AG04450 (cell line): ENCODE results near the gene GRIA4. TPM values are rescaled to one million over a fixed set of nuclear protein-coding genes. Genes with fewer than 3 reads are reported as not detected.
"Not testable (repeated sequence)": the region's sequence is repeated elsewhere in the genome, so short reads cannot be mapped to it uniquely, and the experiment has no call there.

Experiments
- CTCF ChIA-PET: fragments of 300-600, 350-600 bp; formaldehyde crosslinking; extraction: SDS; loops from one replicate; lab custom pipeline; 2022; ENCODE audit warnings: antibody characterized with exemption, inconsistent platforms; lab: Charles Lee
- POLR2A ChIA-PET: fragments of 350-600 bp; formaldehyde crosslinking; extraction: SDS; loops from one replicate; lab custom pipeline; 2021; ENCODE audit warnings: antibody characterized with exemption, inconsistent platforms; lab: Yijun Ruan, JAX
- DNase-seq: peaks from one replicate; pipeline ENCODE4 v3.0.0-alpha.2; 2011; ENCODE audit warnings: low read depth, low spot score
- H3K27ac ChIP-seq: one replicate; pipeline ENCODE4 v1.5.1; 2012; ENCODE audit warnings: low read depth, low read length, control low read depth
- H3K27me3 ChIP-seq: one replicate; pipeline ENCODE4 v1.6.0; 2012; ENCODE audit warnings: low read length; ENCODE audit not compliant: control insufficient read depth, insufficient read depth
- H3K4me3 ChIP-seq: 2 replicates; pipeline ENCODE4 v1.5.1; 2011; ENCODE audit warnings: mild to moderate bottlenecking, low read depth, low read length, control low read depth
- H3K9me3 ChIP-seq: 2 replicates; pipeline ENCODE4 v1.5.1; 2012; ENCODE audit warnings: low read length; ENCODE audit not compliant: control insufficient read depth, insufficient read depth
- polyA plus RNA-seq: library from polyadenylated mRNA; depleted of rRNA; stranded (reverse); fragments of >200 nt; gene quantifications from 2 replicates; pipeline ENCODE4 v1.2.3, GENCODE V29; 2011
- TF ChIP-seq, protein P1 (sequence below): IDR thresholded peaks from 2 replicates; pipeline ENCODE4 v1.5.1; 2011; ENCODE audit warnings: low read depth, low read length, control low read depth, inconsistent platforms

GRIA4 gene
- polyA plus RNA-seq, 1 experiment = 0.64 TPM

DNA sequence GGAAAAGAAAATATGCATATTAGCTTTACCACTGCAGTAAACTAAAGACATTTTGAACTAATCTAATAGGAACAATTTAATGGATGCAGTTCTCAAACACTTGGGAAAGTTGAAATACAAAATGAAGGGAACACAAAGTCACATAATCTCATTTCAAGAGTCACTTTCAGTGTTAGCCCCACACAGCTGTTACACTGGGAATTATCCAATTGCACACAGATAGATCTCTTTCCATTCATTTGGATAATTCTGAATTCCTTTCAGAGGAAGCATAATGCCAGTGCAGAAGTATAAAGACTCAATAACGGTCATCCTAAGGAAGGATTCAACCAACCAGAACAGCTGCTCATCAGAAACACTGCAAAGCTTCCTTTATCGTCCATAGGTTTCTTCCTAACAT lies 173.3 kb downstream of the GRIA4 start:
- no peak for DNase-seq
- TF ChIP-seq, protein P1, sequence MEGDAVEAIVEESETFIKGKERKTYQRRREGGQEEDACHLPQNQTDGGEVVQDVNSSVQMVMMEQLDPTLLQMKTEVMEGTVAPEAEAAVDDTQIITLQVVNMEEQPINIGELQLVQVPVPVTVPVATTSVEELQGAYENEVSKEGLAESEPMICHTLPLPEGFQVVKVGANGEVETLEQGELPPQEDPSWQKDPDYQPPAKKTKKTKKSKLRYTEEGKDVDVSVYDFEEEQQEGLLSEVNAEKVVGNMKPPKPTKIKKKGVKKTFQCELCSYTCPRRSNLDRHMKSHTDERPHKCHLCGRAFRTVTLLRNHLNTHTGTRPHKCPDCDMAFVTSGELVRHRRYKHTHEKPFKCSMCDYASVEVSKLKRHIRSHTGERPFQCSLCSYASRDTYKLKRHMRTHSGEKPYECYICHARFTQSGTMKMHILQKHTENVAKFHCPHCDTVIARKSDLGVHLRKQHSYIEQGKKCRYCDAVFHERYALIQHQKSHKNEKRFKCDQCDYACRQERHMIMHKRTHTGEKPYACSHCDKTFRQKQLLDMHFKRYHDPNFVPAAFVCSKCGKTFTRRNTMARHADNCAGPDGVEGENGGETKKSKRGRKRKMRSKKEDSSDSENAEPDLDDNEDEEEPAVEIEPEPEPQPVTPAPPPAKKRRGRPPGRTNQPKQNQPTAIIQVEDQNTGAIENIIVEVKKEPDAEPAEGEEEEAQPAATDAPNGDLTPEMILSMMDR = no peak
- no peak overlapping the region for H3K4me3 ChIP-seq
- POLR2A ChIA-PET = no interaction called here
- CTCF ChIA-PET = no interaction called here
- H3K9me3 ChIP-seq = no peaks in the 10 kb centered on the region
- no peaks in the 10 kb centered on the region for H3K27me3 ChIP-seq
- no peak overlapping the region for H3K27ac ChIP-seq

DNA sequence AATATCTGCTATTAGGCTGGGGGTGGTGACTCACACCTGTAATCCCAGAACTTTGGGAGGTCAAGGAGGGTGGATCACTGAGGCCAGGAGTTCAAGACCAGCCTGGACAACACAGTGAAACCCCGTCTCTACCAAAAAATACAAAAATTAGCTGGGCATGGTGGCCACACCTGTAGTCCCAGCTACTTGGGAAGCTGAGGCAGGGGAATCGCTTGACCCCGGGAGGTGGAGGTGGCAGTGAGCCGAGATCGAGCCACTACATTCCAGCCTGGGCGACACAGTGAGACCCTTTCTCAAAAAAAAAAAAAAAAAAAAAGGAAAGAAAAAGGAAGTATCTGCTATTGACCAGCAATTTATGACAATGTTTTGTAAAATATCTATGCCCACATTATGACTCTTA lies 176.0 kb downstream of the GRIA4 start:
- CTCF ChIA-PET = not testable (repeated sequence)

DNA sequence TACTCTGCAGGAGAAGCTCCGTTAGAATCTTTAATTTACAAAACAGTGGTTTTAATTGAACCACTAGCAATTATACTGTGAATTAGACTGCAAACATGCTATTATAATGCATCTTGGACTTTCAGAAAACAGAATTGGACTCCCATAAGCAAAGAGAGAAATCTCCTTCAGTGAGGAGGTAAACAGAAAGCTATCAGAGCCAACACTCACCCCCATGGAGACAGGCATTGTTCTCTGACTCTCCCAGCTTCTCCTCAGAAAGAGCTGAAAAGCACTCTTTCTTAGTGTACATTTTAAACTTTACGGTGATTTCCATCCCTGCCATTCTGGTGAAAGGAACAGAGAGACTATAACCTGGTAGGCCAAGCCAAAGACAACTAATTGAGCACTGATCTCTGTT lies 176.9 kb downstream of the GRIA4 start:
- Histone ChIP-seq H3K27ac (no peak overlapping the region), H3K4me3 (no peak overlapping the region), H3K27me3 (no peaks in the 10 kb centered on the region), H3K9me3 (no peaks in the 10 kb centered on the region)
- TF ChIP-seq, protein P1 = no peak
- ChIA-PET CTCF (no interaction called here), POLR2A (no interaction called here)
- DNase-seq = no peak

More for the DNA sequence above, 176.0 kb downstream of the GRIA4 start:
- DNase-seq, H3K27ac ChIP-seq, H3K9me3 ChIP-seq, H3K4me3 ChIP-seq, POLR2A ChIA-PET, H3K27me3 ChIP-seq: not testable (repeated sequence)

DNA sequence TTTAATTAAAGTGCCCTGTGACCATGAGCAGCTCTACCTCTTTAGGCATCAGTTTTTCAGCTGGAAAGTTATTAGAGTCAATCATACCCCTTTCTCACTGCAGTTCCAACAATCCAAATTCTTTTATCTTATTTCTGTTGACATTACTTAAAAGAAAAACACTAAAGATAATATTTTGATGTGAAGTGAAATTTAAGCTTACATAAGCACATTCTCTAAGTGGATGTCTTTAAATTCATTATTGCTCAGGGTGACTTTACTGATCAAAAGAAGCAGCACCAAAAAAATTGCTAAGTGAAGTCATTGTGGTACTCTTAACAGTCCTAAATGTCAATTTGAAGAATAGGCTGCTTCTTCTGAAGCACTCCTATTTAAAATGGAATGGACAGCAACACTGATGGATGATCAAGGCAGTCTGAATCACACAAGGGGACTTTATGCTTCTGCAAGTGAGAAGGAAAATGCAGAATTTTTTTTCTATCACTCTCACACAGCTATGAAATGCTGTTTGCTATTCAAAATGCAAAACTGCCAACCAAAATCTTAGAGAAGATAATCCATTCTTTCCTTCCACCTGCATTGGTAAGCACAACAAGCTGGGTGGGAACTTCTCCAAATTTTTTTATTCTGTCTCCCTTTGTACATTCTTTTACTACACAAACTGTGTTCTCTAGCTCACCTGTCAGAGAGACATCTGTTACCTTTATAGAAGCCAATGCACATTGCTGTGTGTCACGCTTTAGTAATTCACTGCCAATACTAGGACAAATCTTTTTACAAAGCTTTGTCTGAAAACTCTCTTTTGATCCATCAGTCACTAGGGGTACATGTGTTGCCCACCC lies 179.9 kb downstream of the GRIA4 start:
- Histone ChIP-seq H3K4me3 (no peak overlapping the region), H3K27ac (no peak overlapping the region), H3K27me3 (no peaks in the 10 kb centered on the region), H3K9me3 (no peaks in the 10 kb centered on the region)
- ChIA-PET POLR2A (no interaction called here), CTCF (no interaction called here)
- DNase-seq = no peak
- TF ChIP-seq, protein P1 = no peak

DNA sequence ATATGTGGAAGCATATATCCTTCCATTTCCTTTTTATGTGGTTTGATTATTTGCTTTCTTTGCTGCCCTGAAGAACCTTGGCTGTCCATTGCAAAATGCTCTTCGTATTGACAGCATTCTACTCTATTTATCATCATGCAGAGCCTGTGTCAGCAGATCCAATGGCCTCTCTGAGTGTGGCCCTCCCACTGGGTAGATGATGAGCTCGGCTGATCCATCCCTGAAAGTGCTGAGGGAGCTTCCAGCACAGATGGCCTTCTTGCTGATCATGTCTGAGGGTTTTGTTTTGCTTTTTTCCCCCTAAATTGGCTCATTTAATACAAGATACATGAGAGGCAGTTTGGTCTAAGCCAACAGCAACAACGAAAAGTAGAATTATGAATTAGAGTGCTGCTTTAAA lies 181.0 kb downstream of the GRIA4 start:
- no peak for DNase-seq
- no peaks in the 10 kb centered on the region for H3K27me3 ChIP-seq
- H3K9me3 ChIP-seq = no peaks in the 10 kb centered on the region
- TF ChIP-seq, protein P1 = no peak
- no peak overlapping the region for H3K4me3 ChIP-seq
- CTCF ChIA-PET = no interaction called here
- POLR2A ChIA-PET = no interaction called here
- H3K27ac ChIP-seq = no peak overlapping the region
